ENCODE results near the gene ZNF396. TPM values are rescaled to one million over a fixed set of nuclear protein-coding genes. Genes with fewer than 3 reads are reported as not detected.

The ZNF396 gene
- total and polyA plus RNA-seq, 2 experiments from 2014 or later: 0.31 to 0.36 TPM

- H2AFZ ChIP-seq: peak overlapping the region; percentile 53; the same call in 1 of the 2 replicates
- H3K9me2 ChIP-seq (ENCODE audit: insufficient read depth): no peaks in the 10 kb centered on the region
- H3K27ac Mint-ChIP-seq: no peak overlapping the region
- H3K27me3 ChIP-seq (ENCODE audit: insufficient read depth): no peaks in the 10 kb centered on the region
- H3K27ac ChIP-seq (ENCODE audit: low read depth): no peak overlapping the region
- no peaks in the 10 kb centered on the region for H3F3A ChIP-seq (replicated peaks; ENCODE audit: low read depth)
- no peak for DNase-seq (ENCODE audit: low spot score)
- no peak overlapping the region for H3K4me3 ChIP-seq
- H4K20me1 ChIP-seq (replicated peaks; ENCODE audit: insufficient read depth): peaks cover 26% of the 10 kb centered on the region
- H3K4me1 Mint-ChIP-seq: peaks cover 17% of the 10 kb centered on the region
- H3K79me2 ChIP-seq (replicated peaks; ENCODE audit: insufficient read depth): peaks cover 32% of the 10 kb centered on the region
- no peak overlapping the region for H3K4me3 Mint-ChIP-seq
- ATAC-seq: no peak
- peaks cover 14% of the 10 kb centered on the region for H3K27me3 Mint-ChIP-seq (ENCODE audit: insufficient read depth, low read depth, poor library complexity)
- no peak overlapping the region for H3K4me2 ChIP-seq
- H3K9me3 Mint-ChIP-seq: no peaks in the 10 kb centered on the region; the same call in 2 of the 3 replicates
- peaks cover 15% of the 10 kb centered on the region for H3K4me1 ChIP-seq (ENCODE audit: insufficient read depth)
- H3K36me3 ChIP-seq (ENCODE audit: insufficient read depth): no peaks in the 10 kb centered on the region
- 0 out of 3 replicates have a peak, but pooled peaks cover 2% of the 10 kb centered on the region for H3K36me3 Mint-ChIP-seq (ENCODE audit: low read depth)
- no peak for TF ChIP-seq EZH2 (IDR thresholded peaks at IDR 0.05; ENCODE audit: low read depth, unreplicated experiment)
- no peak for TF ChIP-seq ZNF114 (CRISPR knock-in tag; IDR thresholded peaks at IDR 0.05)
- TF ChIP-seq EZH2phosphoT487 (IDR thresholded peaks at IDR 0.05; ENCODE audit: unreplicated experiment): no peak
- TF ChIP-seq STAT1 (IDR thresholded peaks at IDR 0.05; ENCODE audit: unreplicated experiment): no peak
- no peak for TF ChIP-seq POLR2AphosphoS5 (IDR thresholded peaks at IDR 0.05; ENCODE audit: low read depth)
- TF ChIP-seq, protein P1, sequence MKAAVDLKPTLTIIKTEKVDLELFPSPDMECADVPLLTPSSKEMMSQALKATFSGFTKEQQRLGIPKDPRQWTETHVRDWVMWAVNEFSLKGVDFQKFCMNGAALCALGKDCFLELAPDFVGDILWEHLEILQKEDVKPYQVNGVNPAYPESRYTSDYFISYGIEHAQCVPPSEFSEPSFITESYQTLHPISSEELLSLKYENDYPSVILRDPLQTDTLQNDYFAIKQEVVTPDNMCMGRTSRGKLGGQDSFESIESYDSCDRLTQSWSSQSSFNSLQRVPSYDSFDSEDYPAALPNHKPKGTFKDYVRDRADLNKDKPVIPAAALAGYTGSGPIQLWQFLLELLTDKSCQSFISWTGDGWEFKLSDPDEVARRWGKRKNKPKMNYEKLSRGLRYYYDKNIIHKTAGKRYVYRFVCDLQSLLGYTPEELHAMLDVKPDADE (IDR thresholded peaks at IDR 0.05): no peak
- TF ChIP-seq JUNB (IDR thresholded peaks at IDR 0.05; ENCODE audit: unreplicated experiment): no peak
- no peak for TF ChIP-seq CTCF (conservative IDR thresholded peaks at IDR 0.05; ENCODE audit: low read depth in 2 of 2)
- TF ChIP-seq, protein P2, sequence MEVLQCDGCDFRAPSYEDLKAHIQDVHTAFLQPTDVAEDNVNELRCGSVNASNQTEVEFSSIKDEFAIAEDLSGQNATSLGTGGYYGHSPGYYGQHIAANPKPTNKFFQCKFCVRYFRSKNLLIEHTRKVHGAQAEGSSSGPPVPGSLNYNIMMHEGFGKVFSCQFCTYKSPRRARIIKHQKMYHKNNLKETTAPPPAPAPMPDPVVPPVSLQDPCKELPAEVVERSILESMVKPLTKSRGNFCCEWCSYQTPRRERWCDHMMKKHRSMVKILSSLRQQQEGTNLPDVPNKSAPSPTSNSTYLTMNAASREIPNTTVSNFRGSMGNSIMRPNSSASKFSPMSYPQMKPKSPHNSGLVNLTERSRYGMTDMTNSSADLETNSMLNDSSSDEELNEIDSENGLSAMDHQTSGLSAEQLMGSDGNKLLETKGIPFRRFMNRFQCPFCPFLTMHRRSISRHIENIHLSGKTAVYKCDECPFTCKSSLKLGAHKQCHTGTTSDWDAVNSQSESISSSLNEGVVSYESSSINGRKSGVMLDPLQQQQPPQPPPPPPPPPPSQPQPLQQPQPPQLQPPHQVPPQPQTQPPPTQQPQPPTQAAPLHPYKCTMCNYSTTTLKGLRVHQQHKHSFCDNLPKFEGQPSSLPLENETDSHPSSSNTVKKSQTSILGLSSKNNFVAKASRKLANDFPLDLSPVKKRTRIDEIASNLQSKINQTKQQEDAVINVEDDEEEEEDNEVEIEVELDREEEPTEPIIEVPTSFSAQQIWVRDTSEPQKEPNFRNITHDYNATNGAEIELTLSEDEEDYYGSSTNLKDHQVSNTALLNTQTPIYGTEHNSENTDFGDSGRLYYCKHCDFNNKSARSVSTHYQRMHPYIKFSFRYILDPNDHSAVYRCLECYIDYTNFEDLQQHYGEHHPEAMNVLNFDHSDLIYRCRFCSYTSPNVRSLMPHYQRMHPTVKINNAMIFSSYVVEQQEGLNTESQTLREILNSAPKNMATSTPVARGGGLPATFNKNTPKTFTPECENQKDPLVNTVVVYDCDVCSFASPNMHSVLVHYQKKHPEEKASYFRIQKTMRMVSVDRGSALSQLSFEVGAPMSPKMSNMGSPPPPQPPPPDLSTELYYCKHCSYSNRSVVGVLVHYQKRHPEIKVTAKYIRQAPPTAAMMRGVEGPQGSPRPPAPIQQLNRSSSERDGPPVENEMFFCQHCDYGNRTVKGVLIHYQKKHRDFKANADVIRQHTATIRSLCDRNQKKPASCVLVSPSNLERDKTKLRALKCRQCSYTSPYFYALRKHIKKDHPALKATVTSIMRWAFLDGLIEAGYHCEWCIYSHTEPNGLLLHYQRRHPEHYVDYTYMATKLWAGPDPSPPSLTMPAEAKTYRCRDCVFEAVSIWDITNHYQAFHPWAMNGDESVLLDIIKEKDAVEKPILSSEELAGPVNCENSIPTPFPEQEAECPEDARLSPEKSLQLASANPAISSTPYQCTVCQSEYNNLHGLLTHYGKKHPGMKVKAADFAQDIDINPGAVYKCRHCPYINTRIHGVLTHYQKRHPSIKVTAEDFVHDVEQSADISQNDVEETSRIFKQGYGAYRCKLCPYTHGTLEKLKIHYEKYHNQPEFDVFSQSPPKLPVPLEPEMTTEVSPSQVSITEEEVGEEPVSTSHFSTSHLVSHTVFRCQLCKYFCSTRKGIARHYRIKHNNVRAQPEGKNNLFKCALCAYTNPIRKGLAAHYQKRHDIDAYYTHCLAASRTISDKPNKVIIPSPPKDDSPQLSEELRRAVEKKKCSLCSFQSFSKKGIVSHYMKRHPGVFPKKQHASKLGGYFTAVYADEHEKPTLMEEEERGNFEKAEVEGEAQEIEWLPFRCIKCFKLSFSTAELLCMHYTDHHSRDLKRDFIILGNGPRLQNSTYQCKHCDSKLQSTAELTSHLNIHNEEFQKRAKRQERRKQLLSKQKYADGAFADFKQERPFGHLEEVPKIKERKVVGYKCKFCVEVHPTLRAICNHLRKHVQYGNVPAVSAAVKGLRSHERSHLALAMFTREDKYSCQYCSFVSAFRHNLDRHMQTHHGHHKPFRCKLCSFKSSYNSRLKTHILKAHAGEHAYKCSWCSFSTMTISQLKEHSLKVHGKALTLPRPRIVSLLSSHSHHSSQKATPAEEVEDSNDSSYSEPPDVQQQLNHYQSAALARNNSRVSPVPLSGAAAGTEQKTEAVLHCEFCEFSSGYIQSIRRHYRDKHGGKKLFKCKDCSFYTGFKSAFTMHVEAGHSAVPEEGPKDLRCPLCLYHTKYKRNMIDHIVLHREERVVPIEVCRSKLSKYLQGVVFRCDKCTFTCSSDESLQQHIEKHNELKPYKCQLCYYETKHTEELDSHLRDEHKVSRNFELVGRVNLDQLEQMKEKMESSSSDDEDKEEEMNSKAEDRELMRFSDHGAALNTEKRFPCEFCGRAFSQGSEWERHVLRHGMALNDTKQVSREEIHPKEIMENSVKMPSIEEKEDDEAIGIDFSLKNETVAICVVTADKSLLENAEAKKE (CRISPR knock-in tag; IDR thresholded peaks at IDR 0.05): no peak
- TF ChIP-seq, protein P3, sequence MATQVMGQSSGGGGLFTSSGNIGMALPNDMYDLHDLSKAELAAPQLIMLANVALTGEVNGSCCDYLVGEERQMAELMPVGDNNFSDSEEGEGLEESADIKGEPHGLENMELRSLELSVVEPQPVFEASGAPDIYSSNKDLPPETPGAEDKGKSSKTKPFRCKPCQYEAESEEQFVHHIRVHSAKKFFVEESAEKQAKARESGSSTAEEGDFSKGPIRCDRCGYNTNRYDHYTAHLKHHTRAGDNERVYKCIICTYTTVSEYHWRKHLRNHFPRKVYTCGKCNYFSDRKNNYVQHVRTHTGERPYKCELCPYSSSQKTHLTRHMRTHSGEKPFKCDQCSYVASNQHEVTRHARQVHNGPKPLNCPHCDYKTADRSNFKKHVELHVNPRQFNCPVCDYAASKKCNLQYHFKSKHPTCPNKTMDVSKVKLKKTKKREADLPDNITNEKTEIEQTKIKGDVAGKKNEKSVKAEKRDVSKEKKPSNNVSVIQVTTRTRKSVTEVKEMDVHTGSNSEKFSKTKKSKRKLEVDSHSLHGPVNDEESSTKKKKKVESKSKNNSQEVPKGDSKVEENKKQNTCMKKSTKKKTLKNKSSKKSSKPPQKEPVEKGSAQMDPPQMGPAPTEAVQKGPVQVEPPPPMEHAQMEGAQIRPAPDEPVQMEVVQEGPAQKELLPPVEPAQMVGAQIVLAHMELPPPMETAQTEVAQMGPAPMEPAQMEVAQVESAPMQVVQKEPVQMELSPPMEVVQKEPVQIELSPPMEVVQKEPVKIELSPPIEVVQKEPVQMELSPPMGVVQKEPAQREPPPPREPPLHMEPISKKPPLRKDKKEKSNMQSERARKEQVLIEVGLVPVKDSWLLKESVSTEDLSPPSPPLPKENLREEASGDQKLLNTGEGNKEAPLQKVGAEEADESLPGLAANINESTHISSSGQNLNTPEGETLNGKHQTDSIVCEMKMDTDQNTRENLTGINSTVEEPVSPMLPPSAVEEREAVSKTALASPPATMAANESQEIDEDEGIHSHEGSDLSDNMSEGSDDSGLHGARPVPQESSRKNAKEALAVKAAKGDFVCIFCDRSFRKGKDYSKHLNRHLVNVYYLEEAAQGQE (IDR thresholded peaks at IDR 0.05; ENCODE audit: unreplicated experiment): no peak
- no peak for TF ChIP-seq CREB1 (CRISPR knock-in tag; IDR thresholded peaks at IDR 0.05; ENCODE audit: low read depth)
- TF ChIP-seq NANOG (IDR thresholded peaks at IDR 0.05; ENCODE audit: borderline replicate concordance): no peak
- no peak for TF ChIP-seq ZNF331 (CRISPR knock-in tag; IDR thresholded peaks at IDR 0.05; ENCODE audit: low read depth)
Measured at GRCh38 chr18:35345950-35346349, 31.2 kb downstream of the ZNF396 start.

Data from GM23338 (cell line).